Cardiac septum (tissue), 1 donor: ENCODE results near the gene EMD. TPM values are rescaled to one million over a fixed set of nuclear protein-coding genes. Genes with fewer than 3 reads are reported as not detected.
"Not testable (repeated sequence)": the region's sequence is repeated elsewhere in the genome, so short reads cannot be mapped to it uniquely, and the experiment has no call there.

Experiments
- DNase-seq: peaks from one replicate; pipeline ENCODE4 v3.0.0-alpha.2; 2020; ENCODE audit warnings: low spot score
- intact Hi-C: fragments of 100-400 bp; cut with DNase I; formaldehyde crosslinking; loops from one replicate; pipeline ENCODE4 v1.14.0; 2022
- long read RNA-seq: library from polyadenylated mRNA; unstranded; transcript quantifications from one replicate; pipeline ENCODE4 v2.0.0, GENCODE V29; 2021
- total RNA-seq: library from RNA; stranded (reverse); fragmentation: NEBNext Ultra II Directional; extraction: Animal tissue kit (Norgen Biotek cat#: 25700); gene quantifications from one replicate; pipeline ENCODE4 v1.2.1, GENCODE V29; 2021
- donor health status: DM: no; HTN: no; CAD: no.

EMD gene
- 66.2 TPM for total RNA-seq
- long read RNA-seq, transcript EMD-202 (6 exons, 1,379 nt) = major isoform, 29 of 36 reads
- long read RNA-seq, partial matches to known transcripts = 2 of 36 reads
- long read RNA-seq, other reads (novel, unspliced or antisense) = 2 of 36 reads

DNA sequence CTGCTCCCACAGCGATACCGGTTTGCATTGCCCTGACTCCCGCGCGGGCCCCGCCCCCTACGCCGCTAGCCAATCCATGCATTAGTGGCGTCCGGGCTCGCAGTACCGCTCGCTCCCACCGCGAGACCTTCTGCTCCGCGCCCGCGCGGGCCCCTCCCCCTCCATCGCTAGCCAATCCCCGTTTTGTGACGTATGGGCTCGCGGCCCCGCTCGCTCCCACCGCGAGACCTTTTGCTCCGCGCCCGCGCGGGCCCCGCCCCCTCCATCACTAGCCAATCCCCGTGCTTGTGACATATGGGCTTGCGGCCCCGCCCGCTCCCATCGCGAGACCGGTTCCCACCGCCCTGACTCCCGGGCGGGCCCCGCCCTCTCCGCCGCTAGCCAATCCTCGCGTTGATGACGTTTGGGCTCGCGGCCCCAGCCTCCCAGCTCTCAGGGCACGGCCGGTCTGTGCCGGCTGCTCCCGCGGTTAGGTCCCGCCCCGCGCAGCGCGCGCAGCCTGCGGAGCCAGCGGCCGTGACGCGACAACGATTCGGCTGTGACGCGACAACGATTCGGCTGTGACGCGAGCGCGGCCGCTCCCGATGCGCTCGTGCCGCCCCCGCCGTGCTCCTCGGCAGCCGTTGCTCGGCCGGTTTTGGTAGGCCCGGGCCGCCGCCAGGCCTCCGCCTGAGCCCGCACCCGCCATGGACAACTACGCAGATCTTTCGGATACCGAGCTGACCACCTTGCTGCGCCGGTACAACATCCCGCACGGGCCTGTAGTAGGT, at the start of gene EMD:
Gene EMD (plus strand): TSS at position 497 of the 770 bp plus-strand sequence. CDS start 190 bp downstream, at position 687.
- intact Hi-C loops = loop anchor here (10.0 kb wide), 1 partner anchor 404 kb away; the partner anchor contains the start of genes HCFC1 and TMEM187

DNA sequence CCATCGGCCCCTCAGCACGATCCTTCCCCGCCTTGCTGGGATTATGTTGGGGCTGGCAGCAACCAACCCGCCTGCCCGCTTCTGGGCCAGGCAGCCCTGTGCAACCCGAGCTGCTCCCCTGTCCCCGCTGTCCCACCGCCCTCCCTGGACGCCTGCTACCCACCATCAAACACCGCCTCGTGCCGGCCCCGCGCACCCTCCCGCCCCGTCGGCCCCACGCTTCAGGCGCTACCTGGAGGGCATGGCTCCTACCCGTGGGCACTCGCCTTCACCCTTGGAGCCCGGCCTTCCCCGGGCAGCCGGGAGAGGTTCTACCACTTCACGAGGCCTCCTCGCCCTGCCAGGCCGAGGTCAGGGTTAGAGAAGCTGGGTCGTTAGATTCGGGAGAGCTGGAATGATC, 46.5 kb upstream of the EMD start:
- DNase-seq = no peak
- intact Hi-C loops = no loop called here

More for the DNA sequence above, at the start of gene EMD:
- DNase-seq = peak; percentile 97

DNA sequence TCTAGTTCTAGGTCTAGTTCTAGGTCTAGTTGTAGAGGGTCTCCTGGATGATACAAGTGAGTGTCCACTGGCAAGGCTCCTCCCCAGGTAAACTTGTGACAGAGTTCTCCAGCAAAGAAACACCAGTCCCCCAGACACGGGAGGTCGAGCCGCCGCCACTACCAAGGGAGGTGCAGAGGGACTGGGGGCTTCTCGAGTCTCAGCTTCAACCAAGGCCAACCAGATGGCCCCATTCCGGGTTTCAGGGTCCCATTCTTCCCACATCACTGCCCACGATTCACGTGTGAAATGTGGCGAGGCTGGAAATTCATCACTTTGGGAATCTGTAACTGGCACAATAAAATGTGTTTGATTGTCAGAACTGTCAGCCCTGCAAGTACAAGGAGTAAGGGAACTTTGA, 46.0 kb upstream of the EMD start:
- intact Hi-C loops = no loop called here
- no peak for DNase-seq

- no peak for DNase-seq
- intact Hi-C loops = no loop called here
Measured at GRCh38 chrX:154333837-154334271, 45.2 kb upstream of the EMD start.

DNA sequence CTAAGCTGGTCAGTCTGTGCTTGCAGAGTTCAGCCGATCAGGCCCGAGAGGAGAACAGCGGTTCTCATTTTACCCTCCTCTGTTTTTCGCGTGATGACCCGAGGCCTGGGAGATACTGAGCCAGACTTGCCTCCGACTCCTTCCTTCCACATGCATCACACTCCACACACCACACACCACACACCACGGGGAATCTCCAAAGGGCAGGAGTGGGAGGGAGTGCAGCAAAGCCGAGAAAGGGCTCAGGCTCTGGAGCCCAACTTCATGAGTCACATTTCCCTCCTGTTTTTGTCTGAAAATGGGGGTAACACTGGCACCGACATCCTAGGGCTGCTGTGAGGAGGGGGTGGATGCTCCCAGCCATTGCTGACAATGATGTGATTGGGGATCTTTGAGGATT, 44.6 kb upstream of the EMD start:
- no peak for DNase-seq
- intact Hi-C loops = no loop called here

DNA sequence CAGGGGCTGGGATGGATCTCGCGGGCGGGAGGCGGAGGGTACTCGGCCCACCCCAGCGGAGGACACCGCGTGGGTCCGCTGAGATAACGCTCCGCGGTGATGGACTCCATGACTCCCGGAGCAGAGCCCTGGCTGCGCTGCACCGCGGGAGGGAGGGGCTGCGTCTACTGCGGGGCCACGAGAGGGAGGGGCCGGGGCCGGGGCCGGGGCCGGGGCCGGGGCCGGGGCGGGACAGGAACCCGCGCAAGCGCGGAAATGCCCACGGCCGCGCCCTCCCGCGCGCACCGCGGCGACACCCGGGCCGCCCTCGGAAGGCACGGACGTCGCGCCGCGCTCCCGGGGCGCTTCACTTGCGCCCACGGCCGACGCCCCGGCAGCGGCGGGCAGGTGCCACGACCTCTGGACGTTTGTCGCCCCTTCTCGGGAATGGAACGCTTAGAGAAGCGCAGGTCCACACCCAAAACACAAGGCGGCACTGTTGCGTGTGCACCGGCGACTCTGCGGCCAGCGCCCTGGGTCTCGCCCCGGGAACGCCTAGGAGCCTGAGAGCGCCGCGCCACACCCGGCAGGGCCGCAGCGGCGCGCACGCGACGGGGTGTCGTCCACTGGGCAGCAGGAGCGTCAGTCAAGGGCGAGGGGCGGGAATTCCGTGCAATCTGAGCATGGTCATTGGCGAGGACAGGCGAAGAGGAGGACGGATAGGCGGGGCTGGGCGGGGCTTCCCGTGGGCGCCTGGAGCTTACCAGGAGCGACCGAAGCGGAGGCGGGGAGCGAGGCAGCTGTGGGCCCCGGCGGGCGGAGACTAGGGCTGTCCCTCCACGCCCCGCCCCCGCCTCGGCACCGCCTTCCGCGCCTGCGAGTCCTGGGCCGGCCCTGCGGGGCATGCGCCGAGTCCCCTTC, 37.4 kb upstream of the EMD start:
- DNase-seq, intact Hi-C loops: not testable (repeated sequence)

- DNase-seq, intact Hi-C loops: not testable (repeated sequence)
Measured at GRCh38 chrX:154343063-154343462, 36.0 kb upstream of the EMD start.

- intact Hi-C loops, DNase-seq: not testable (repeated sequence)
Measured at GRCh38 chrX:154343620-154344019, 35.5 kb upstream of the EMD start.

DNA sequence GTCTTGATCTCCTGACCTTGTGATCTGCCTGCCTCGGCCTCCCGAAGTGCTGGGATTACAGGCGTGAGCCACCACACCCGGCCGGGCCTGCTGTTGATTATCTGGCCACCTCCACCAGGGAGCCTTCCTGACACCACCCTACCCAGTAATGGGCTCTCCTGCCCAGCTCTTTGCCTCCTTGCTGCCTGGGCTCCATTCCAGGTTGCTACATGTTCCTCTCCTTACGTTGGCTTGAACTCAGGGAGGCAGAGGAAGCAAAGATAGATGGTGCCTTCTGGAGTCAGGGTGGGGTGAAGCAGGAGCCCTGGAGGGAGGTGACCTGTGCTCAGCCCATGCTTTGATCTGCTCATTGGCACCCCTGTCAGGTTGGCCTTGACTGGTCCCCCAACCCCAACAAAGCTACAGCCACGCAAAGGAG, 31.0 kb upstream of the EMD start:
- no peak for DNase-seq
- intact Hi-C loops = no loop called here

- intact Hi-C loops = no loop called here
- DNase-seq = no peak
Measured at GRCh38 chrX:154348646-154349358, 30.3 kb upstream of the EMD start.

- DNase-seq = no peak
- intact Hi-C loops = no loop called here
Measured at GRCh38 chrX:154349359-154349935, 29.6 kb upstream of the EMD start.

- intact Hi-C loops = no loop called here
- DNase-seq = no peak
Measured at GRCh38 chrX:154349979-154350378, 29.1 kb upstream of the EMD start.

- intact Hi-C loops = no loop called here
- no peak for DNase-seq
Measured at GRCh38 chrX:154350429-154351182, 28.5 kb upstream of the EMD start.

DNA sequence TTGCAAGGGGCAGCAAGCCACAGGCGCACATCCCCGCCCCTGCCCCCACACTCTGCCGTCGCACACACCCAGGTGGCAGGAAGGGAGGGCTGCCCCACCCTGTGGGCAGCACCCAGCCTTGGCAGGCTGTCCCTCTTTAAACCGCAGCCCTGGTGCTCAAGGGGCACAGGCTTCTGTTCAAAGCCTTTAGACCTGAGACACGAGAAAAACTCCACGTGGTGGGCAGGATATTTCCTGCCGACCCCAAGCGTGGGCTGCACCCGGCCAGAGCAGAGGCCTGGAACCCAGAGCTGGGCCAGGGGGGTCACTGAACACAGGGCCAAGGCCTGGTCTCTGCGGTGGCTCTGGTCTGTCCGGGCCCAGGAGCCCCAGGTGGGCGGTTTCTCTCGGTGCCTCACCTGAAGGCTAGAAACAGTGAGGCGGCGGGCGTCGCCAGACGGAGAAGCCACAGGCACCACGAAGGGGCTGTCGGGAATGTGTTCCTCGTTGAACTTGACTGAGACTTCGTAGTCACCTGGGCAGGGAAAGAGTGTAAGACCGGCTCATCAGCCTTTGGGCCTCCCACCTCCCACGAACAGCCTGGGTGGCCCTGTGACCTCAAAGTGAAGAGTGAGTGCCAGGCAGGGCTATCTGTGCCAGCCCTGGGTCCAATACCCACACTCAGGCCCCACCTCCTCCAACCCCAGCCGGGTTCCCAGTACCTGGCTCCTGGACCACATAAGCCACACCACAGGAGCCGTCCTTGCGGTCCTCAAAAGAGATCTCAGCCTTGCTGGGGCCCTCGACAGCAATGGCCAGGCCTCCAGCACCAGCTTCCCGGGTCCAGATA, 27.7 kb upstream of the EMD start:
- DNase-seq = no peak
- intact Hi-C loops = no loop called here

- DNase-seq = no peak
- intact Hi-C loops = no loop called here
Measured at GRCh38 chrX:154352012-154352401, 27.1 kb upstream of the EMD start.

DNA sequence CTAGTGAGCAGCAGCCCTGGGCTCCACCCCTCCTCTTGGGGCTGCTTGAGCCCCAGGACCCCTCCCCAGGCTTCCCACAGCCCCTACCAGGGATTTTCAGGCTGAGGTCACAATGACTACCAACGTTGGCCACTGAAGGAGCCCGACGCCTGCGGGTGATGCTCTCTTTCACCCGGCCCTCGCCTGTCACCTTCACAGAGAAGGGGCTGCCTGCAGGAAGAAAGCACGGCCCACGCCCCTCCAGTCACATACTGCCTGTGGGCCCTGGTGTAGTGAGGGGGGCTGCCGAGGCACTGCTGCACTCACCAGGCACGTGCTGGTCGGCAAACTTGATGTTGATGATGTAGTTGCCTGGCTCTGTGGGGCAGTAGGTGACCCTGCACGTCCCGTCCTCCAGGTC, 26.6 kb upstream of the EMD start:
- intact Hi-C loops = no loop called here
- DNase-seq = no peak

DNA sequence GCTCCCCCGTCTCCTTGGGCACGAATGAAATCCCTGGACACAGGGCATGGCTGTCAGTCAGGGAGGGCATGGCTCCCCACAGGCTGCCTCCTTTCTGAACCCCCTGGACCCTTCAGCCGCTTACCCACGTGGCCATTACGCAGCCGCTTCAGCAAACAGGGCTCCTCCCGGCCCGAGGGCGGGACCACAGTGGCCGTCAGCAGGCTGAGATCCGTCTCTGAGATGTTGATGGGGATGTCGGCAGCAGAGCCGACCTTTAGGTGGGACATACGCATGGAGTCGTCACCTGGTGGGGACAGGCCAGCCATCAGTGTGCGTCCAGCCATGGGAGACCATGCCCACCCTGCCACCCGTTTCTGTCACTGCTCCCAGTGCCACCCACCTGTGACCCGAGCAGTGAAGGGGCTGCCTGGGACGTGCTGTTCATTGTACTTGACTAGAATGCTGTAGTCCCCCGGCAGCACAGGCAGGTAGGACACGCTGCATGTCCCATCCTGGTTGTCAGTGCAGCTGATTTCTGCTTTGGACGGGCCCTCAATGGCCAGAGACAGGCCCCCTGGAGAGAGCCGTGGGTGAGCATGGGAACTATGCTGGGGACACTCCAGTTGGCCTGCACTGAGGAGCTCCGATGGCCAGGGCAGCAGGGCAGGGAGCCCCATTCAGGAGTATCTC, 25.8 kb upstream of the EMD start:
- intact Hi-C loops = no loop called here
- no peak for DNase-seq
